Measurements from ENCODE around the gene TSPY3. TPM values are rescaled to one million over a fixed set of nuclear protein-coding genes. Genes with fewer than 3 reads are reported as not detected.
"Not testable (repeated sequence)": the region's sequence is repeated elsewhere in the genome, so short reads cannot be mapped to it uniquely, and the experiment has no call there.

The TSPY3 gene
- not detected for total RNA-seq
- polyA plus RNA-seq (ENCODE audit: insufficient read length in 6 of 6): not detected
- long read RNA-seq, donor 1: 0 reads
- long read RNA-seq, donor 2: 0 reads
- long read RNA-seq, donor 3: 0 reads
- long read RNA-seq, donor 4: 0 reads
- long read RNA-seq, donor 5: 0 reads
- long read RNA-seq, donor 6: 0 reads
- long read RNA-seq, donor 7: 0 reads
- long read RNA-seq, donor 8: 0 reads
- long read RNA-seq, donor 9: 0 reads
- long read RNA-seq, donor 10: 0 reads
- long read RNA-seq, donor 11: 0 reads
- long read RNA-seq, donor 12: 0 reads

DNA sequence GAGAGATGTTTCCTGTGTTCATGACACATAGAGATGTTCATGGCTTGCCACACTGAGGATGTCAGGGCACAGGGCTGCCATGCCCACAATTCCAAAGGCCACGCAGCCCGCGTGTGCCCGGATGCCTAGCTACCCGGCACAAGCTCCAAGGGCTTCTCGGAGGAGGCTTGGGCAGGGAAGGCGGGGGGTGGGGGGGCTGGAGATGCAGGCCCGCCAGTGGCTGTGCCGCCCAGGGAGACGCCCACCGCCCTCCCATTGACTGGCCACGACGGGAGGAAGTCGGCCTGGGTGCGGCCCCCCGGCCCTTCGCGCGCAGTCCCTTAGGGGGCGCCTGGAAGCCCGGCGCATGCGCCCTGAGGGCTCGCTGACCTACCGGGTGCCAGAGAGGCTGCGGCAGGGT lies at the start of gene TSPY3:
TSPY3 (plus strand) TSS at position 301 of the 400 bp plus-strand sequence; CDS start at position 347, 46 bp downstream.
- H3K4me3 ChIP-seq; H3K4me1 ChIP-seq; H3K36me3 ChIP-seq; DNase-seq; H3K27ac ChIP-seq; intact Hi-C loops (cut with DNase I); H3K27me3 ChIP-seq; H3K9me3 ChIP-seq; ATAC-seq: not testable (repeated sequence)

DNA sequence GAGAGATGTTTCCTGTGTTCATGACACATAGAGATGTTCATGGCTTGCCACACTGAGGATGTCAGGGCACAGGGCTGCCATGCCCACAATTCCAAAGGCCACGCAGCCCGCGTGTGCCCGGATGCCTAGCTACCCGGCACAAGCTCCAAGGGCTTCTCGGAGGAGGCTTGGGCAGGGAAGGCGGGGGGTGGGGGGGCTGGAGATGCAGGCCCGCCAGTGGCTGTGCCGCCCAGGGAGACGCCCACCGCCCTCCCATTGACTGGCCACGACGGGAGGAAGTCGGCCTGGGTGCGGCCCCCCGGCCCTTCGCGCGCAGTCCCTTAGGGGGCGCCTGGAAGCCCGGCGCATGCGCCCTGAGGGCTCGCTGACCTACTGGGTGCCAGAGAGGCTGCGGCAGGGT lies 40.7 kb upstream of the TSPY3 start, which contains the start of gene TSPY8:
TSPY8 (plus strand) TSS at position 301 of the 400 bp plus-strand sequence; CDS start at position 347, 46 bp downstream.
- H3K27me3 ChIP-seq; H3K9me3 ChIP-seq; H3K27ac ChIP-seq; H3K4me1 ChIP-seq; H3K4me3 ChIP-seq; intact Hi-C loops (cut with DNase I); H3K36me3 ChIP-seq; ATAC-seq; DNase-seq: not testable (repeated sequence)

- H3K36me3 ChIP-seq; H3K4me1 ChIP-seq; H3K9me3 ChIP-seq; H3K27ac ChIP-seq; intact Hi-C loops (cut with DNase I); ATAC-seq; H3K4me3 ChIP-seq; H3K27me3 ChIP-seq: not testable (repeated sequence)
- peak in 1 of 4 donors; percentile 81 for DNase-seq
Observed at GRCh38 chrY:9396527-9396926, 1.7 kb upstream of the TSPY3 start.

Other genes with a start within 250 kb of the TSPY3 start
- gene TSPY4, start 61.0 kb upstream of the TSPY3 start, total RNA-seq: not detected
- not detected for gene TSPY4, start 61.0 kb upstream of the TSPY3 start, polyA plus RNA-seq (ENCODE audit: insufficient read length in 6 of 6)
- not detected for gene TSPY8, start 40.6 kb upstream of the TSPY3 start, total RNA-seq
- gene TSPY8, start 40.6 kb upstream of the TSPY3 start, polyA plus RNA-seq (ENCODE audit: insufficient read length in 6 of 6): not detected
- gene TSPY1, start 68.5 kb downstream of the TSPY3 start, total RNA-seq: not detected
- not detected for gene TSPY1, start 68.5 kb downstream of the TSPY3 start, polyA plus RNA-seq (ENCODE audit: insufficient read length in 6 of 6)
- gene TSPY9, start 88.8 kb downstream of the TSPY3 start, total RNA-seq: not detected
- gene TSPY9, start 88.8 kb downstream of the TSPY3 start, polyA plus RNA-seq (ENCODE audit: insufficient read length in 6 of 6): not detected
- not detected for gene TSPY10, start 129.5 kb downstream of the TSPY3 start, total RNA-seq
- not detected for gene TSPY10, start 129.5 kb downstream of the TSPY3 start, polyA plus RNA-seq (ENCODE audit: insufficient read length in 6 of 6)

All from left lung (tissue), 14 donors.